Progenitor cell of endocrine pancreas (in vitro differentiated cells): ENCODE measurements around the gene PRKAG1. TPM values are rescaled to one million over a fixed set of nuclear protein-coding genes. Genes with fewer than 3 reads are reported as not detected.

Experiments
- DNase-seq: peaks from one replicate; pipeline ENCODE4 v3.0.0; 2021; ENCODE audit warnings: low spot score; ENCODE audit not compliant: unreplicated experiment
- H3K27ac Mint-ChIP-seq: 2 replicates; pipeline ENCODE4 v1.8.0; 2021; ENCODE audit warnings: mild to moderate bottlenecking, moderate library complexity, mixed read lengths
- H3K27me3 Mint-ChIP-seq: 2 replicates; pipeline ENCODE4 v1.8.0; 2021; ENCODE audit warnings: mixed read lengths
- H3K36me3 Mint-ChIP-seq: 2 replicates; pipeline ENCODE4 v1.8.0; 2022; ENCODE audit warnings: mixed read lengths; ENCODE audit not compliant: insufficient read depth
- H3K4me1 Mint-ChIP-seq: 2 replicates; pipeline ENCODE4 v1.8.0; 2021; ENCODE audit warnings: low read depth, mixed read lengths
- H3K4me3 Mint-ChIP-seq: 2 replicates; pipeline ENCODE4 v1.8.0; 2021; ENCODE audit warnings: low read depth, mild to moderate bottlenecking, moderate library complexity, mixed read lengths
- H3K9me3 Mint-ChIP-seq: 2 replicates; pipeline ENCODE4 v1.8.0; 2021; ENCODE audit warnings: low read depth, mixed read lengths
- CTCF ChIP-seq: fragments of 200-600 bp; sonication (generic); IDR thresholded peaks from one replicate; pipeline ENCODE4 v1.5.0; 2021; ENCODE audit warnings: antibody characterized with exemption, mild to moderate bottlenecking; ENCODE audit not compliant: unreplicated experiment
- total RNA-seq: library from RNA; stranded (reverse); gene quantifications from 2 replicates; pipeline ENCODE4 v1.2.1, GENCODE V29; 2021

PRKAG1 gene
- total RNA-seq, 1 donor from 2014 or later = 52.7 TPM

- TF ChIP-seq CTCF = no peak
- Mint-ChIP-seq H3K4me3 (no peak overlapping the region), H3K27me3 (no peaks in the 10 kb centered on the region), H3K9me3 (no peaks in the 10 kb centered on the region), H3K36me3 (peaks cover 14% of the 10 kb centered on the region), H3K27ac (no peak overlapping the region), H3K4me1 (no peaks in the 10 kb centered on the region)
- no peak for DNase-seq
Observed at GRCh38 chr12:49032276-49032675, 13.7 kb upstream of the PRKAG1 start.

DNA sequence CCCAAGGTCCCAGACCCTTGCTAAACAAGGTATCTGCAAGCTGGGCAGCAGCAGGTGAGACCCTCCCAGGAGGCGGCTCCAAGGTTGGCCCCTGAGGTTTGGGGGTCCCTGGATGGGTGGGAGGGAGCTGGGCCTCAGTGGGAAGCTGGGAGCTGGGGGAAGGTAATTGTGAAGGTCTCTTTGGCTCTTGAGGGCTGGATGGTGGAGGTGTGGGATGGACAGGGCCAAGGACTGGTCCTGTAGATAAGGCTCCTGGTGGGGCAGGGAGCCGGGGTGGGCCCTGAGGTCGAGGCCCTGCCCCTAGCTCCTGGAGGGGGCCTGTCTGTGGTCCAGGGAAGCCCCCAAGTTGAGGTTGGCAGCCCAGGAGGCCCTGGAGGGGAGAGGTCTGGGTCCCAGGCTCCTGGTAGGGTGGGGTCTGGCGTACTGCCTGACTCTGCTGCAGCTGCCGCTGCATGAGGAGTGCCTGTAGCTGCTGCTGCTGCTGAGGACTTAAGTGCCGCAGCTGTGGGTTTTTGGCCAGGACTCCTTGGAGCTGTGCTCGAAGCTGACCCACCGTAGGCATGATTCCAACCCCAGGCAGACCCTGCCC lies 13.1 kb upstream of the PRKAG1 start:
- no peaks in the 10 kb centered on the region for H3K27me3 Mint-ChIP-seq
- H3K9me3 Mint-ChIP-seq = no peaks in the 10 kb centered on the region

DNA sequence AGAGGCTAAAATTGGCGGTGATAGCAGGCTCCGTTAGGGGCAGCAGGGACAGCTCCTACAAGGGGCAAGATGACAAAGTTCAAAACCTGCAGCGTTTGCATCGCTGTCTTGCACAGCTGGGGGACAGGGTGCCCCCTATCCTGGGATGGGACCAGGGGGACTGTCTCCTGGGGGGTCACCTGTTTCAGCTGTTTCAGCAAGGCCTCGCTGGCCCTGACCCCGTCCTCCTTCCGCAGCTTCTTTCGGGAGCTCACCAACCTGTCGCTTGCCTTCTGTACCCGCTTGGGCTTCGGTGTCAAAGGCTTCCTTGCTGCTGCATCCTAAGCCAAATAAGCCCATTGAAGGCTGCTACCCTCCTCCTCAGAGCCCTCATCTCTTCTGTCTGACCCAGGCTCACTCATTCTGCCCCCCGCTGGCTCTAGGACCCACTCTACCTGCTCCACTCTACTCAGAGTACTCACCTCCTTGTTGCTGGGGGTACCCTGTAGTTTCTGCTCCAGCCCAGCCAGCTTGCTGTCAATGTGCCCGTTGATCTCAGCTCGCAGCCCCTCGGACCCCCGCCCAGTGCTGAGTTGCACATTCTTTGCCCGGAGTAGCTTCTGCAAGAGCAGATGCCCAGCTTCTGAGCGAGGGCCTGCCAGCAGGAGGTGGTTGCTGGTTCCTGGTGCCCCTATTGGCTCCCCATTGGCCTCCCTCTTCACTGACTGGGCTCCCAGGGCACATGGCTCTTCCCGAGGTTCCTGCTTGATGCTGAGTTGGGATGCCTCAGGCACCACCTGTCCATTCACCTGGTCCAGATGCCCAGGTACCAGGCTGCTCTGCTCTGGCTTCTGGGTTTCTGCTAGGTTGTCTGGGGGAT lies 12.4 kb upstream of the PRKAG1 start:
- Mint-ChIP-seq H3K27ac (peak overlapping the region; percentile 45), H3K9me3 (no peaks in the 10 kb centered on the region), H3K4me1 (no peaks in the 10 kb centered on the region), H3K27me3 (no peaks in the 10 kb centered on the region), H3K4me3 (no peak overlapping the region), H3K36me3 (peaks cover 10% of the 10 kb centered on the region)
- no peak for TF ChIP-seq CTCF
- no peak for DNase-seq

More for the DNA sequence above, 13.1 kb upstream of the PRKAG1 start:
- Mint-ChIP-seq H3K4me3 (no peak overlapping the region), H3K27ac (no peak overlapping the region), H3K4me1 (no peaks in the 10 kb centered on the region), H3K36me3 (peaks cover 12% of the 10 kb centered on the region)
- no peak for TF ChIP-seq CTCF
- no peak for DNase-seq

DNA sequence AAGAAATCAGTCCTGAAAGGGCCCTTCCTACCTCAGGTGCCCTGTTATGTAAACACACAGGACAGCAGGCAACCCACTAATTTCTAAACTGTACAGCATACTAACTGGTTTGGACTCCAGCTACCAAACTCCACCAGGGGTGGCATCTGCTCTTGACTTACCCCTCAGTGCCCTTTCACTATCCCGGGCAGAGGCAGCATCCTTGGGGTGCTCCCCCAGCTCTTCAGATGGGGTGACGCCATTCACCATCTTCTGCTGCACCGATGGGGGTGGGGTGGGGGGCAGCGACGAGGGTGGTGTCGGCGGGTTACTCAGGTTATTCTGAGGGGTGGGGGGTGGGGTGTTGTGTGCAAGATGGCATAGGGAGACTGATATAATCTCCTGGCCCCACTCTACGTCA lies 11.5 kb upstream of the PRKAG1 start:
- no peak for TF ChIP-seq CTCF
- DNase-seq = no peak
- Mint-ChIP-seq H3K36me3 (peaks cover 13% of the 10 kb centered on the region), H3K9me3 (no peaks in the 10 kb centered on the region), H3K4me1 (no peaks in the 10 kb centered on the region), H3K27me3 (no peaks in the 10 kb centered on the region), H3K27ac (no peak overlapping the region), H3K4me3 (no peak overlapping the region)

- H3K4me3 Mint-ChIP-seq = no peak overlapping the region
- no peak for DNase-seq
- no peak for TF ChIP-seq CTCF
- H3K36me3 Mint-ChIP-seq = peaks cover 12% of the 10 kb centered on the region
- no peaks in the 10 kb centered on the region for H3K9me3 Mint-ChIP-seq
- H3K4me1 Mint-ChIP-seq = no peaks in the 10 kb centered on the region
- H3K27me3 Mint-ChIP-seq = no peaks in the 10 kb centered on the region
- no peak overlapping the region for H3K27ac Mint-ChIP-seq
Observed at GRCh38 chr12:49028666-49029275, 10.2 kb upstream of the PRKAG1 start.
